ENCODE measurements around the gene CATSPERD. TPM values are rescaled to one million over a fixed set of nuclear protein-coding genes. Genes with fewer than 3 reads are reported as not detected.

Gene CATSPERD
- total RNA-seq, 2 experiments from 2014 or later = not detected

DNA sequence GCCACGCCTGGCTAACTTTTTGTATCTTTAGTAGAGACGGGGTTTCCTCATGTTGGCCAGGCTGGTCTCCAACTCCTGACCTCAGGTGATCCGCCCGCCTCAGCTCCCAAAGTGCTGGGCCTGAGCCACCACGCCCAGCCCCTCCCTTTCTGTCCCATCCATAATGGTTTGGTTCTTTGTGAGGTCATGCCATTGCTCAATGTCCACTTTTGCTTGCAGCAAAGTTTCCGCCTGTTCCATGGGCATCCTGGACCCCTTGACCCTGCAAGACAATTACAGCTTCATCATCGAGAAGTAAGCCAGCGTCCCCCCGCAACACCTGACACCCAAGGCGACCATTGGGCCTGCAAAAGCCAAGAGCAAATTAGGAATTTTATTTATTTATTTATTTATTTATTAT, 47.5 kb downstream of the CATSPERD start:
- ChIA-PET POLR2A (no interaction called here), CTCF (interaction anchor here (0.6 kb wide), 1 partner anchor 24 kb away, joined by 3 read pairs; no protein-coding TSS in a partner anchor)

DNA sequence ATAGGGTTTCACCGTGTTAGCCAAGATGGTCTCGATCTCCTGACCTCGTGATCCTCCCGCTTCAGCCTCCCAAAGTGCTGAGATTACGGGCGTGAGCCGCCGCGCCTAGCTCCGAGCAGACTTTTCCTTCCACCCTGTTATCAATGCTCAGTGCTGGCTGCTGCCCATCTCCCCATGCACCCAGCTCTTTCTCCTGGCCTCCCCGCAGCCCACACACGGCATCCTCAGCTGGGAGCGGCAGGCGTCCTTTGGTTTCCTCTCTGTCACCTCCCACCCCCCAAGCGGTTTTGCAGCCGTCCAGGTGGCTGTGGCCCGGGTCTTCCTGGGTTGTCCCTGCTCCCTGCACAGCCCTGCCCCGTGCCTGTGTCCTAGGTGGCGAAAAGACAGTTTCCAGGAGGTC, 52.0 kb downstream of the CATSPERD start:
- ChIA-PET CTCF (no interaction called here), POLR2A (no interaction called here)

DNA sequence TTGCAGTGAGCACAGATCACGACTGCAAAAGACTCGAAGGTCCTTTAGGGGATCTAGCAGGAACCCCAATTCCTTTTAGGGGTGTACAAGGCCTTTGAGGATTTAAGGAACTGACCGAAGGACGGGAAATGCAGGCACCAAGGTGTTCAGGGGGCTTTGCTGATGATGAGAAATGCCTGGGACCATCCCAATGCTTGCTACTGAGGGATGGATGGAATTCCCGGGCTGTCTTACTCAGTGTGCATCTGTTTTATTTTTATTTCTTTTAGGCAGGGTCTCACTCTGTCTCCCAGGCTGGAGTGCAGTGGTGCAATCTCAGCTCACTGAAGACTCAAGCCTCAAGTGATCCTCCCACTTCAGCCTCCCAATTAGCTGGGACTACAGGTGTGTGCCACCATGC, 52.8 kb downstream of the CATSPERD start:
- CTCF ChIA-PET = no interaction called here
- POLR2A ChIA-PET = no interaction called here

DNA sequence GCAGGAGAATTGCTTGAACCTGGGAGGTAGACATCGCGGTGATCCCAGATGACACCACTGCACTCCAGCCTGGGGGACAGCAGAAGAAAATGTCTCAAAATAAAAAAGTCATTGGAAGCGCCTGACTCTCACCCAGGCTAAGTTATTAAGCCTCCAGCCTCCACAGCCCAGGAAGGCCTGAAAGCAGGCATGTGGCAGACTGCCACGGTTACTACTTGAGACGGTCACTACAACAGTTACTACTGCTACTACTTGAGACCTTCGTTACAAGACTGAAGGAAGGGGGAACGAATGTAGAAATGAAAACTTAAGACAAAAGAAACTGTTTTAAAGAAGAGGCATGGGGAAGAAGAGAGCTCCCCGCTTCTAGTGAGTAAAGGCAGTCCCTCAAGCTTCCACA, 54.5 kb downstream of the CATSPERD start:
- ChIA-PET CTCF (no interaction called here), POLR2A (interaction anchor here (0.7 kb wide), 1 partner anchor 50 kb away, joined by 4 read pairs; no protein-coding TSS in a partner anchor)

DNA sequence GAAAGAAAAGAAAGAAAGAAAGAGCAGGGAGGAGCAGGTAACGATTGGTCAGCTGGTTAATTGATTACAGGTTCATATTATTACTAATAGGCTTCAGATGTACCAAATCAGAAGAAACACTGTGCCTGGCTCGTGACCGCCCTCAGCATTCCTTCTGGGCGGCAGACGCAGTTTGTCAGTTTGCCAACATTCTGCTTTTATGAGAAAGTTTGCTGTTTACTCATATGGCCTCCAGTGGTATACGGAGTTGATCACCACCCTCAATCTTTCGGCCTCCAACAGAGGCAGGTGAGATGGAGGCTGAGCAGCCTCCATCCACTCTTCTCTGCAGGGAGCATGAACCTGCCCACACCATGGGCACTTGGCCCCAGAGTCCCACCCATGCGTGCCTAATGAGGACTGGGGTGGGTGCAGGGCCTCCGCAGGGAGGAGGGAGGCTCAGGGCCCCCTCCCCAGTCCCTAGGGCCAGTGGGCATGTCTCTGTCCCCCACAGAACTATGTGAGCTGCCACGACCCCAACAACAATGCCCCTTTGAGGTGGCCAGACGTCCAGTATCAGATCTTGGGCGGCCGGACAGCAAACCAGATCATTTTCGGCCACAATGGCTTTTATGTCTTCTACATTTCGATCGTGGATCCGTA, 55.4 kb downstream of the CATSPERD start:
- ChIA-PET POLR2A (no interaction called here), CTCF (no interaction called here)

DNA sequence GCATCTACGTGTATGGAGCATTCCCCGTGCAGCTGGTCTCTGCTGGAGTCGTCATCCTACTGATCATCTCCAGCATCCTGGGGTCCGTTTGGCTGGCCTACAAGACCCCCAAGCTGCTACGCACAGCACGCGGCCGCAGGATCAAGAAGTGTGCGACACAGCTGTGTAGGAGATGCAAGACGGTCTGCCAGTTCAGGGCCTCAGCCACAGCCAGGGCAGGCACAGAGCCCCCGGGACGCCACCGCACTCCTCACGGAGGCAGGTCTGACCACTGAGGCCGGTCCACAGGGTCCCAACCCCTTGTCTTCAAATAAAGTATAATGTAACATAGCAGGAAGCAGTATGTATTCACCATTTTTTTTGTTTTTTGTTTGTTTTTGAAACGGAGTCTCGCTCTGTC, 58.0 kb downstream of the CATSPERD start:
- CTCF ChIA-PET = no interaction called here
- POLR2A ChIA-PET = no interaction called here

DNA sequence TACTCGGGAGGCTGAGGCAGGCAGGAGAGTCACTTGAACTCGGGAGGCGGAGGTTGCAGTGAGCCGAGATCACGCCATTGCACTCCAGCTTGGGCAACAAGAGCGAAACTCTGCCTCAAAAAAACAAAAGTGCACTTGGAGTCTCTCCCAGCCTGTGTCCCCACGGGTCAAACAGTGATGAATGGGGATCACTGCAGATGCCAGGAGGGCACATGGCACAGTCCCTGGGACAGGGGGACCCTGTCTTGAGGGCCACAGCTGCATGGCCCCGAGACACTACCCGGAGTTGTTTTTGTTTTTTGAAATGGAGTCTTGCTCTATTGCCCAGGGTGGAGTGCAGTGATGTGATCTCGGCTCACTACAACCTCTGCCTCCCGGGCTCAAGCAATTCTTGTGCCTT, 60.5 kb downstream of the CATSPERD start:
- ChIA-PET POLR2A (interaction anchor here (0.9 kb wide), 1 partner anchor 10 kb away, joined by 3 read pairs; no protein-coding TSS in a partner anchor), CTCF (interaction anchor here (1.0 to 1.4 kb wide), 3 partner anchors 8 to 23 kb away, joined by 3 to 4 read pairs (median 3); no protein-coding TSS in a partner anchor)

DNA sequence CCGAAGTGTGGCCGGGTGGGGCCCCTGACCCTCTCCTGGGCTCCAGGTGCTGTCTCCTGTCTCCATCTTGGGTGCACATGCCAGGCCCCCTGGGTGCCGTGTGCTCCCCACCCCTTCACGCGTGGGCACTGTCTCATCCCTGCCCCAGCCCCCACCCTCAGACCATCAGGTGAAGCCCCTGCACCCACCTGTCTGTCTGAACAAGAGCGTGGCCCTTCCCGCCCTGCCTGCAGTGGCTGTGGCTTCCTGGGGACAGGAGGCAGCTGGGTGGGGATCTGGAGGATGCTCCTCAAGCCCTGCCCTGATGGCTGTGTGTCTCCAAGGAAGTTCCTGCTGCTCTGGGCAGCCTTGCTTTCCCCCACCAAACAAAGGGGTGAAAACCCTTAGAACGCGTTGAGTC, 61.9 kb downstream of the CATSPERD start:
- ChIA-PET CTCF (interaction anchor here (1.1 kb wide), 1 partner anchor 12 kb away, joined by 3 read pairs; no protein-coding TSS in a partner anchor), POLR2A (no interaction called here)

DNA sequence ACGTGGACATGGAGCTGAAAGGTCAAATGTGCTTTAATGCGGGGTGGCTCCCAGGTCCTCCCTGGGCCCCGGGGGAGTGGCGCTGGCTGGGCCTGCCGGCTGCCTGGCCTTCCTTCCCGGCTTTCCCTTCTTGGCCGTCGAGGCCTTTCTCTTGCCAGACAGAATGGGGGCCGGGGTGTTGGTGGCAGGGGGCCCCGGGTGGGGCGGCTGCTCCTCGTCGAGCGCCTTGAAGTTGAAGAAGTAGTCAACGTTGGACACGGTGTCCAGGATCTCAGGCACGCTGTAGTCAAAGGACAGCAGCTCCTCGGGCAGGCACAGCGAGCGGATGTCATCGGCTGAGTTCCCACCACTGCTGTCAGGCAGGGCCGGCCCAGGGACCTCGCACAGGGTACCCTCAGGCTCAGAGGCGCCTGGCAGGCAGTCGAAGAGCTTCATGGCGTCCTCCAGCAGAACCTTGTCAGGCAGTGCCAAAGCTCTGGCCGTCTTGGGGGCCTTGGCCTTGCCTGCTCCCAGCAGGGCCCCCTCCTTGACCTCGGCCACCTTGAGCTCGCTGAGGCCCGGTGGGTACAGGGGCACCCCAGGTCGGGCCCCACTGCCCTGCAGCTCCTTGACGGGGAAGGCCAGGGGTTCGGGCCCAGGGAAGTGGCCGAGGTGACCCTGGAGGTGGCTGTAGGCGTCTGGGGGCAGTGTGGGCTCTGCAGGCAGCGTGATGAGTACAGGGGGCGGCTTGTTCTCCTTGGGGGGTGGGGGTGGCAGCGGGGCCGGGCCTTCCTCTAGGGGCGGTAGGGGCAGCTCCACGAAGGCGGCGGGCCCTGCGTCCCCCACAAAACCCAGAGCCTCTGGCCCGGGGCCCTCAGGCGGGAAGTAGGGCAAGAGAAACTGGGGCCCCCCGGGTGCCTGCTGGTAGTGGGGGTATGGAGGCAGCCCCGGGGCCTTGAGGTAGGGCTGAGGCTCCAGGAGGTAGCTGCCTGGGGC, 62.8 kb downstream of the CATSPERD start:
- ChIA-PET POLR2A (interaction anchor here (0.6 kb wide), 1 partner anchor 11 kb away, joined by 6 read pairs; no protein-coding TSS in a partner anchor), CTCF (no interaction called here)

DNA sequence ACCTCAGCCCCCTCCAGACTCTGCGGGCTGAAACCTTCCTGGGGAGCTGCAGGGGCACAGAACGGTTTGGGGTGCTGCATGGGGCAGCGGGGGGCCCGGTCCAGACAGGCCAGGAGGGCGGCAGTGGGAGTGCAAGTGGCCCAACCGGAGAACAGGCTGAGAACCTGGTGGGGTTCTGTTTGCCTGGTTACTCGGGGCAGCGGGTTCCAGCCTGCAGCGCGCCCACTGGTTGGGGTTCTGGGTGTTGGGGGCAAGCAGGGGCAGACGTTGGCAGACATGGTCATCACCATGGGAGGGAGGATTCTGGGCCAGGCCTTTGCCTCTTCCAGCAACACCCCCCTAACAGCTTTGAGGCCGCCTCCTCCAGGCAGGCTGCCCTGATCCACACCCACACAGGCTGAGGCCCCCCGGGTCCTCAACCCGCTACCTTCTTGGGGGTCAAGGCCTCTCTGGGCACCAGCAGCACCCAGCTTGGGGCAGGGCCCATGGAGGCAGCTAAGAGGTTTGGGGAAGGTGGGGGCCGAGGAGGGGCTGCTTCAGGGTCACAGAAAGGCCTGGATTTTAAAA, 64.2 kb downstream of the CATSPERD start, which contains the start of gene PRR22:
Gene PRR22, minus strand, starts transcription at position 166 of the 567 bp plus-strand sequence. Its CDS starts 86 bp downstream, at position 80.
- CTCF ChIA-PET = no interaction called here
- POLR2A ChIA-PET = no interaction called here

DNA sequence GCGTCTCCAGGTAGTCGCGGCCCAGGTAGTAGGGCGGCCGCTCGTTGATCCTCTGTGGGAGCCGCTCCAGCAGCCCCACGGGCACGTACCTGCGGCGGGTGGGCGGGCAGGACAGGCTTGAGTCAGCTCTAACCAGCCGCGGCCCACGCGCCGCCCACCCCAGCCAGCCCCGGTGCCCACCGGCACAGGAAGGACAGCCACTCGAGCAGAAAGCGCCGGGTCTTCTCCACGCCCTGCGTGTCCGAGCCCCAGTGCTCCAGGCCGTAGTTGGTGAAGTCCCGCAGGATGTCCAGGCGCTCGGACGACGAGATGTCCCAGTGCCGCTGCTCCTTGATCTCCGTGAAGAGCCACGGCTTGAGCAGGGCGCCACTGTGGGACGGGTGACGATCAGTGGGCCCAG, 65.0 kb downstream of the CATSPERD start:
- CTCF ChIA-PET = no interaction called here

DNA sequence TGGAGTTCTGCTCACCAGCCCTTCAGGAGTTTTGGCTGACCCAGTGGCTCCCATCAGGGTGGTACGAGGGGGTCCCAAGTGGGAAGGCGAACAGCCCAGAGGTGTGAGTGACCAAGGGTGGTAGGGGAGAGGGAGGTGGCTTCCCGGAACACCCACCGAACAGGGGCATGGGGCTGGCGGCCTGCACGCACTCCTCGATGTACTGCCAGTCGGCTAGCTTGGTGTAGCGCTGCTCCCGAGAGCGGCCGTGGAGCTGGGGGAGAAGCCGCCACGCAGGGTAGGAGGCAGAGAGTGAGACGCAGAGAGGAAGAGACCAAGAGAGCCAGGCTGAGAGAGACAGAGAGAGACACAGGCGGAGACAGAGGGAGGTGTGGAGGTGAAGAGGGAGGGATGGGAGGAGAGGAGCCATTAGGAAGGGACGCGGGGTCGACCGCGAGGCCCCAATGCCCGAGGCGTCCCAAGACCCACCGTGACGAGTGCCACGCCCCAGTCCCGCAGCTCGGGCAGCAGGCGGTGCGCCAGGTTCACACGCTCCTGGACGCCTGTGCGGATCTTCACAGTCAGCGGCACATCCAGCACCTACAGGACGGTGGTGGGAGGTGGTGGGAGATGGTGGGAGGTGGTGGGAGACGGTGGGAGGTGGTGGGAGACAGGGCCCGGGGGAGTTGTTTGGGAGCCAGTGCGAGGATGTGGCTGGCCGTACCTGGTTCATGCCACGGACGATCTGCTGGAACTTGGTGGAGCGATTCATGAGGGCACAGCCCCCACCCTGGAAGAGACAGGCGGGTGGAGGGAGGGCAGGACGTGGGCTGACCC, 66.4 kb downstream of the CATSPERD start:
- CTCF ChIA-PET = no interaction called here
- POLR2A ChIA-PET = no interaction called here

More for the DNA sequence above, 65.0 kb downstream of the CATSPERD start:
- POLR2A ChIA-PET = no interaction called here

DNA sequence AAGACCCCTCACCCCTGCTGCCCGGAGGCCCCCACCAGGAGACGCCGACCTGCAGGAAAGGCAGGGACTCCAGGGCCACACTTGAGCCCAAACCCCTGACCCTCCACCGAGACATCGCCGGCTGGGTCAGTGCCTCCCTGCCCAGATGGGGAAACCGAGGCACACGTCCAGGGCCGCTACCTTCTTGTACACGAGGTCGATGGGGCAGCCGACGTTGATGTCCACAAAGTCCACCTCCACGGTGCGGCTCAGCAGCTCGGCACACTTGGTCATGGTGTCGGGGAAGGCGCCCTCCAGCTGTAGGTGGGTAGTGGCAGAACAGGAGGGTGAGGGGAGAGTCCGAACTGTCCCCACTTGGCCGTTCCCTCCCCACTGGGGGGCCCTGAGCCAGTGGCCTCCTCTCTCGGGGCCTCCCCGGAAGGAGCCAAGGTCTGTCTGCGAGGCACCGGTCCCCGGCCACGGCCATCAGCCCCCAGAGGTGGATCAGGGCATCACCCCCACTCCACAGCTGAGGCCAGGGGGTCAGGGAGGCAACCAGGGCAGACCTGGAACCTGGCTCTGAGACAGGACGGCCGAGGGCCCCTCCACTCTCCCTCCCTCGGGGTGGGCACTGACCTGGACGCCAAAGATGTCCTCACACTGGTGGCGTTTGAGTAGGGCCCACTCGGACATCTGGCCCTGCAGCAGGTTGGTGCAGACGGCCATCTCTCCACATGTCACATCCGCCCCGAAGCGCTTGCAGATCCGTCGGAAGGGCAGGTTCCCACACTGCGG, 67.2 kb downstream of the CATSPERD start:
- POLR2A ChIA-PET = no interaction called here
- CTCF ChIA-PET = no interaction called here

DNA sequence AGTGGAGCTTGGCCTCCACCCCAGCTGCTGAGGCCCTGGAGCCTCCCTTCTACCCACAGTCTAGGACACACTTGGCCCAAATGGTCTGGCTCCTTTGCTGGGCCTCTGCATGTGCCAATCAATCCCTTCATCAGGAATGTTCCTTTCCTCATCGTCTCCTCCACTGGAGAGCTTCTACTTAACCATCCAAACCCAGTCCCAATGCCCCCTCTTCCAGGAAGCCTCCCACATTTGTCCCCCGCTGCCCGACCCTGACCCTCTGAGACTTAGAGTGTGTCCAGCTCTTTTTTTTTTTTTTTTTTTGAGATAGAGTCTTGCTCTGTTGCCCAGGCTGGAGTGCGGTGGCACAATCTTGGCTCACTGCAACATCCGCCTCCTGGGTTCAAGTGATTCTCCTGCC, 68.0 kb downstream of the CATSPERD start:
- ChIA-PET CTCF (interaction anchor here (0.7 to 1.3 kb wide), 2 partner anchors 8 to 288 kb away, joined by 3 read pairs; no protein-coding TSS in a partner anchor), POLR2A (interaction anchor here (0.6 kb wide), 1 partner anchor 1019 kb away, joined by 4 read pairs; no protein-coding TSS in a partner anchor)

DNA sequence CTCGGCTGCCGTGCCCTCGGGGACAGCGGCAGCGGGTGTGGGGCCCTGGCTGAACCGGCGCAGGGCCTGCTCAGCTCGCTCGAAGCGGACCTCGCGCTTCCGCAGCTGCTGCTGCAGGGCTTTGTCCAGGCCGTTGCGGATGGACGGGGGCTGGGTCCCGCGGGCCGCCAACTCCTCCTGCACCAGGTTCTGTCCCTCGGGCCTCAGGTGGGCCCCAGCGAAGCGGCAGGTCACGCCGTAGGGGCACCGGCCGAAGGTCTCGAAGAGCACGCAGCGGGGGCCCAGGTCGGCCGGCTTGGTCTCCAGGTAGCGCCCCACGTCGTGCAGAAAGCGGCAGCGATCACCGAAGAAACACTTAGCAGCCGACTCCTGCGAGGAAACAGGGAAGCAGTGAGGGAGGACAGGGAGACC, 68.9 kb downstream of the CATSPERD start:
- POLR2A ChIA-PET = interaction anchor here (0.5 to 2.4 kb wide), 3 partner anchors 15 to 167 kb away, joined by 3 to 8 read pairs (median 4); partner anchors contain the start of genes SAFB and SAFB2

DNA sequence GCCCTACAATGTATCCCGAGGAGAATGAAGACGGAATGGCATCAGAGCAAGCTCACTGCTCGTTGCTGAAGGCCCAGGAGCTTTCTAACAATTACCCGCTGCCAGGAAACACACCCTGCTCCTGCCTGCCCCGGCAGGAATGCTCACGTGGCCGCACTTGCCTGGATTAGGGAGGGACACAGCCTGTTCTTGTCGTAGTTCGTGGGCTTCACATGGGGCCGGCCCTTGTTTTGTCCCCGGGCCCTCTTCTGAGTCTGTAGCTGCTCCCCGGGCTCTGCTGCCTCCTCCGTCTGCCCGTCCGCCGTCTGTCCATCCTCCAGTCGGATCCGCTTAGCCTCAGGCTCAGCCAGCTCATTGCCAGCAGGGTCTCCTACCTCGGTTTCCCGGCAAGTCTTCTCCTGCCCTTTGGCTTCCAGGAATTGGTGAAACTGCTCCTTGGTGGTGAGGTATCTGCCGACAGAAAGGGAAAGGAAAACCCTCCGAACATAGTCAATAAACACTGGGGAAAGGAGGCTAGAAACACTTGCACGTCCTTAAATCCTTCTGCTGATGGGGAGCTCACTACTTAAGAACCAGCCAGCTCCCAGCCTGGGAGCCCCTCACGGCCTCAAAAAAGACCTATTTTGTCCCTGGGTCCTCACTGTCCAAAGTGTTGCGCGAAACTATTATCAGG, 69.6 kb downstream of the CATSPERD start:
- POLR2A ChIA-PET = interaction anchor here (0.5 to 2.4 kb wide), 5 partner anchors 9 to 167 kb away, joined by 3 to 8 read pairs (median 6); partner anchors contain the start of genes CATSPERD, SAFB and SAFB2
- CTCF ChIA-PET = interaction anchor here (2.2 kb wide), 1 partner anchor 14 kb away, joined by 10 read pairs; no protein-coding TSS in a partner anchor

More for the DNA sequence above, 68.9 kb downstream of the CATSPERD start:
- CTCF ChIA-PET = interaction anchor here (1.3 to 2.2 kb wide), 2 partner anchors 9 to 15 kb away, joined by 3 to 10 read pairs; no protein-coding TSS in a partner anchor
